ENCODE measurements around the gene GOLGA6D.
"Not testable (repeated sequence)": the region's sequence is repeated elsewhere in the genome, so short reads cannot be mapped to it uniquely, and the experiment has no call there.

DNA sequence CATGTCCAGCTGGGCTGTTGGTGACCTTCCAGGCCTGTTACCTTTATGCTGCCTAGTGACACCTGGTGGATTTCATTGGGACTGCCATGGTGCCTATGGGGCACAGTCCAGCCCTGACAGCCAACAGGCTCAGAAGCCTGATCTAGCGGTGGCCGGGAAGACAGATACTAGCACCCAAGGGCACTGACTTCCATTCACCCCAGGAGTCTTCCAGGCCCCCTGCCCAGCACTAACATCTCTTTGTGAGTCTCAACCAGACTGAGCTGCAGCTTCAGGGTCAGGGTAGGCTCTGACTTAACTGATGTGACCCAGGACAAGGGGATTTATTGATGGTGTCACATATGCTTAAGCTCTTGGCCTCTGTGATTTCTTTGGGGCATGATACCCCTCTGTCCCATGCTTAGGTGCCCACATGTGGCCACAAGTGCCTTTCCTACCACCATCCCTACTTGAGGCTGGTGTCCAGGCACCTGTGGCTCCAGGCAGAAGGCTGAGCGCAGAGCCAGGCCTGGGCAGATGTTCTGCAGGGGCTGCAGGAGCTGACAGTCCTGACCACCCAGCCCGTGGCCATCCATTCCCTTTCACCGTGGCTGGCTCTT lies 8.0 kb upstream of the GOLGA6D start:
- TF ChIP-seq, protein P1, sequence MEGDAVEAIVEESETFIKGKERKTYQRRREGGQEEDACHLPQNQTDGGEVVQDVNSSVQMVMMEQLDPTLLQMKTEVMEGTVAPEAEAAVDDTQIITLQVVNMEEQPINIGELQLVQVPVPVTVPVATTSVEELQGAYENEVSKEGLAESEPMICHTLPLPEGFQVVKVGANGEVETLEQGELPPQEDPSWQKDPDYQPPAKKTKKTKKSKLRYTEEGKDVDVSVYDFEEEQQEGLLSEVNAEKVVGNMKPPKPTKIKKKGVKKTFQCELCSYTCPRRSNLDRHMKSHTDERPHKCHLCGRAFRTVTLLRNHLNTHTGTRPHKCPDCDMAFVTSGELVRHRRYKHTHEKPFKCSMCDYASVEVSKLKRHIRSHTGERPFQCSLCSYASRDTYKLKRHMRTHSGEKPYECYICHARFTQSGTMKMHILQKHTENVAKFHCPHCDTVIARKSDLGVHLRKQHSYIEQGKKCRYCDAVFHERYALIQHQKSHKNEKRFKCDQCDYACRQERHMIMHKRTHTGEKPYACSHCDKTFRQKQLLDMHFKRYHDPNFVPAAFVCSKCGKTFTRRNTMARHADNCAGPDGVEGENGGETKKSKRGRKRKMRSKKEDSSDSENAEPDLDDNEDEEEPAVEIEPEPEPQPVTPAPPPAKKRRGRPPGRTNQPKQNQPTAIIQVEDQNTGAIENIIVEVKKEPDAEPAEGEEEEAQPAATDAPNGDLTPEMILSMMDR (tag by site-specific recombination; IDR thresholded peaks at IDR 0.05), result peak; percentile 50; the same call in 1 of the 2 replicates
- not testable (repeated sequence) for TF ChIP-seq ZNF274 (IDR thresholded peaks at IDR 0.05; ENCODE audit: low read length); ZNF274 (tag by site-specific recombination; IDR thresholded peaks at IDR 0.05; ENCODE audit: borderline replicate concordance); ZBTB1 (tag by site-specific recombination; IDR thresholded peaks at IDR 0.05); SALL2 (tag by site-specific recombination; IDR thresholded peaks at IDR 0.05; ENCODE audit: borderline replicate concordance); ZNF521 (tag by site-specific recombination; IDR thresholded peaks at IDR 0.05); ZNF600 (tag by site-specific recombination; IDR thresholded peaks at IDR 0.05); ZNF629 (tag by site-specific recombination; IDR thresholded peaks at IDR 0.05); HOXA7 (CRISPR knock-in tag; IDR thresholded peaks at IDR 0.05; ENCODE audit: borderline replicate concordance); ZNF16 (tag by site-specific recombination; IDR thresholded peaks at IDR 0.05; ENCODE audit: low read depth)
- TF ChIP-seq, protein P2, sequence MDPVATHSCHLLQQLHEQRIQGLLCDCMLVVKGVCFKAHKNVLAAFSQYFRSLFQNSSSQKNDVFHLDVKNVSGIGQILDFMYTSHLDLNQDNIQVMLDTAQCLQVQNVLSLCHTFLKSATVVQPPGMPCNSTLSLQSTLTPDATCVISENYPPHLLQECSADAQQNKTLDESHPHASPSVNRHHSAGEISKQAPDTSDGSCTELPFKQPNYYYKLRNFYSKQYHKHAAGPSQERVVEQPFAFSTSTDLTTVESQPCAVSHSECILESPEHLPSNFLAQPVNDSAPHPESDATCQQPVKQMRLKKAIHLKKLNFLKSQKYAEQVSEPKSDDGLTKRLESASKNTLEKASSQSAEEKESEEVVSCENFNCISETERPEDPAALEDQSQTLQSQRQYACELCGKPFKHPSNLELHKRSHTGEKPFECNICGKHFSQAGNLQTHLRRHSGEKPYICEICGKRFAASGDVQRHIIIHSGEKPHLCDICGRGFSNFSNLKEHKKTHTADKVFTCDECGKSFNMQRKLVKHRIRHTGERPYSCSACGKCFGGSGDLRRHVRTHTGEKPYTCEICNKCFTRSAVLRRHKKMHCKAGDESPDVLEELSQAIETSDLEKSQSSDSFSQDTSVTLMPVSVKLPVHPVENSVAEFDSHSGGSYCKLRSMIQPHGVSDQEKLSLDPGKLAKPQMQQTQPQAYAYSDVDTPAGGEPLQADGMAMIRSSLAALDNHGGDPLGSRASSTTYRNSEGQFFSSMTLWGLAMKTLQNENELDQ (tag by site-specific recombination; IDR thresholded peaks at IDR 0.05; ENCODE audit: low read depth), result not testable (repeated sequence)
- TF ChIP-seq, protein P3, sequence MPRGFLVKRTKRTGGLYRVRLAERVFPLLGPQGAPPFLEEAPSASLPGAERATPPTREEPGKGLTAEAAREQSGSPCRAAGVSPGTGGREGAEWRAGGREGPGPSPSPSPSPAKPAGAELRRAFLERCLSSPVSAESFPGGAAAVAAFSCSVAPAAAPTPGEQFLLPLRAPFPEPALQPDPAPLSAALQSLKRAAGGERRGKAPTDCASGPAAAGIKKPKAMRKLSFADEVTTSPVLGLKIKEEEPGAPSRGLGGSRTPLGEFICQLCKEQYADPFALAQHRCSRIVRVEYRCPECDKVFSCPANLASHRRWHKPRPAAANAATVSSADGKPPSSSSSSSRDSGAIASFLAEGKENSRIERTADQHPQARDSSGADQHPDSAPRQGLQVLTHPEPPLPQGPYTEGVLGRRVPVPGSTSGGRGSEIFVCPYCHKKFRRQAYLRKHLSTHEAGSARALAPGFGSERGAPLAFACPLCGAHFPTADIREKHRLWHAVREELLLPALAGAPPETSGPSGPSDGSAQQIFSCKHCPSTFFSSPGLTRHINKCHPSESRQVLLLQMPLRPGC (tag by site-specific recombination; IDR thresholded peaks at IDR 0.05), result not testable (repeated sequence)
- TF ChIP-seq, protein P4, sequence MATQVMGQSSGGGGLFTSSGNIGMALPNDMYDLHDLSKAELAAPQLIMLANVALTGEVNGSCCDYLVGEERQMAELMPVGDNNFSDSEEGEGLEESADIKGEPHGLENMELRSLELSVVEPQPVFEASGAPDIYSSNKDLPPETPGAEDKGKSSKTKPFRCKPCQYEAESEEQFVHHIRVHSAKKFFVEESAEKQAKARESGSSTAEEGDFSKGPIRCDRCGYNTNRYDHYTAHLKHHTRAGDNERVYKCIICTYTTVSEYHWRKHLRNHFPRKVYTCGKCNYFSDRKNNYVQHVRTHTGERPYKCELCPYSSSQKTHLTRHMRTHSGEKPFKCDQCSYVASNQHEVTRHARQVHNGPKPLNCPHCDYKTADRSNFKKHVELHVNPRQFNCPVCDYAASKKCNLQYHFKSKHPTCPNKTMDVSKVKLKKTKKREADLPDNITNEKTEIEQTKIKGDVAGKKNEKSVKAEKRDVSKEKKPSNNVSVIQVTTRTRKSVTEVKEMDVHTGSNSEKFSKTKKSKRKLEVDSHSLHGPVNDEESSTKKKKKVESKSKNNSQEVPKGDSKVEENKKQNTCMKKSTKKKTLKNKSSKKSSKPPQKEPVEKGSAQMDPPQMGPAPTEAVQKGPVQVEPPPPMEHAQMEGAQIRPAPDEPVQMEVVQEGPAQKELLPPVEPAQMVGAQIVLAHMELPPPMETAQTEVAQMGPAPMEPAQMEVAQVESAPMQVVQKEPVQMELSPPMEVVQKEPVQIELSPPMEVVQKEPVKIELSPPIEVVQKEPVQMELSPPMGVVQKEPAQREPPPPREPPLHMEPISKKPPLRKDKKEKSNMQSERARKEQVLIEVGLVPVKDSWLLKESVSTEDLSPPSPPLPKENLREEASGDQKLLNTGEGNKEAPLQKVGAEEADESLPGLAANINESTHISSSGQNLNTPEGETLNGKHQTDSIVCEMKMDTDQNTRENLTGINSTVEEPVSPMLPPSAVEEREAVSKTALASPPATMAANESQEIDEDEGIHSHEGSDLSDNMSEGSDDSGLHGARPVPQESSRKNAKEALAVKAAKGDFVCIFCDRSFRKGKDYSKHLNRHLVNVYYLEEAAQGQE (tag by site-specific recombination; IDR thresholded peaks at IDR 0.05), result not testable (repeated sequence)
- TF ChIP-seq, protein P5, sequence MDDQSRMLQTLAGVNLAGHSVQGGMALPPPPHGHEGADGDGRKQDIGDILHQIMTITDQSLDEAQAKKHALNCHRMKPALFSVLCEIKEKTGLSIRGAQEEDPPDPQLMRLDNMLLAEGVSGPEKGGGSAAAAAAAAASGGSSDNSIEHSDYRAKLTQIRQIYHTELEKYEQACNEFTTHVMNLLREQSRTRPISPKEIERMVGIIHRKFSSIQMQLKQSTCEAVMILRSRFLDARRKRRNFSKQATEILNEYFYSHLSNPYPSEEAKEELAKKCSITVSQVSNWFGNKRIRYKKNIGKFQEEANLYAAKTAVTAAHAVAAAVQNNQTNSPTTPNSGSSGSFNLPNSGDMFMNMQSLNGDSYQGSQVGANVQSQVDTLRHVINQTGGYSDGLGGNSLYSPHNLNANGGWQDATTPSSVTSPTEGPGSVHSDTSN (CRISPR knock-in tag; IDR thresholded peaks at IDR 0.05), result not testable (repeated sequence)
